ENCODE results near the gene ARL13B.
"Not testable (repeated sequence)": the region's sequence is repeated elsewhere in the genome, so short reads cannot be mapped to it uniquely, and the experiment has no call there.

Gene ARL13B

DNA sequence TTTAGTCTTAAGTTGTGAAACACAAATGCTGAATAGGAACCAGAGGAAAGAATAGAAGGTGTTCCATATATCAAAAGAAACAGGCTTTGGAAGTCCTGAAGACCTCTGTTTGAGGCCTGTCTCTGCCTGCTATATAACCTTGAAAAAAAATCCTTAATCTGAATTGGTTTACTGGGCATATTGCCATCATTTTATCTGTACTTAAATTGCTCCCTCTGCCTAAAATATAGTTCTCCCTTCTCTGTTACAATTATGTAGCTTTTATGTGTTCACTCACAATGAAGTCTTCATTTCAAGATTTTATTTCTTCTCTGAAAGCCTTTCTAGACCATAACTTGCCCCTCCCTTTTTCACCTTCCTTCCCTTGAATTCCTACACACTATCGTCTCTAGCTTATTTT is 21.2 kb downstream of the ARL13B start:
- no peak for DNase-seq (ENCODE audit: low read depth)

DNA sequence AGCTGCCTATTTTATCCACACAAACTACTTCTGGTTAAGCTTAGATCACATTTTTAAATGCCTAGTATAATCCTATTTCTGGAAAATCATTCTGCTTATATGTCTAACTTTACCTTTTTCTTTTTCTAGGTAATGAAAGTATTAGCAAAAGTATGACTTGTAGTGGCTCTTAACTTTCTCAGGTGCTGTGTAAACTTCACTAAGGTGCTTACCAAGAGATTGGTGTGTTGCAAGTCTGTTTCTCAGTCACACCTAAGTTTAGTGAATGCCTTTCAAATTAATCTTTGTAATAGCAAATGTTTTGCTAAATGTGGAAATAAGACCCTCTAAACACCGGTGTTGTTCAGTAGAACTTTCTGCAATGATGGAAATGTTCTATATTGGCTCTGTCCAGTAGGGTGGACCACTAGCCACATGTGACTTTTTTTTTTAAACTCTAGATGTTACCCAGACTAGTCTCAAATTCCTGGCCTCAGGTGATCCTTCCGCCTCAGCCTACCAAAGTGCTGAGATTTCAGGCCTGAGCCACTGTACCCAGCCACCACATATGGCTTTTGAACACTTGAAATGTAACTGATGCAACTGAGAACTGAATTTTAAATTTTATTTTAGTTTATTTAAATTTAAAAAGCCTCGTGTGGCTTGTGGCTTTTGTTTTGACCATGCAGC is 22.0 kb downstream of the ARL13B start:
- DNase-seq (ENCODE audit: low read depth) = no peak

DNA sequence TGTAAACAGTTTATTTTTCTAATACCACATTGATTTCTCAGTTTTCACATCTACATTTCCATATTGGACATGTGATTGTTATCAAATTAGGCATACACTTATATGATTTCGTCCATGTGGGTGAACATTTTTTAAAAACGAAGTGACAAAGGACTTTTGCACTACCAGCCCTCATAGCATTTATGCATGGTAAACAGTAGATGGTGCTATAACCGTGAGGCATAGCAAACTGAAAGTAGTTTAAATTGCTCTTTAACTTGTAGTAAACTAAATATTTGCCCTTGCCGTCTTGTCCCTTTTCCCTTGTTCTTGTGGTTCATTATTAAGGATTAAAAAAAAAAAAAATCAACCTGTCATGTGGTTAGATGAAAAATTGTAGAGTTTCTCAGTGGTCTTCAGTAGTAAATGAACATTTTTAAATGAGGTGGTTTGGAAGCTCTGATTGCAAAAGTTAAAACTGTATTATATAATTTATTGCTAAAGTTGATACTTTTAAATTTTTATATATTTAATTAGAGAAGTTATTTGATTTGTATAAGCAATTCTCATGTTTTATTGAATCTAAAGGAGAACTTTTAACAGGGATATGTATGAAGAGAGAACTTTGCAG is 24.5 kb downstream of the ARL13B start:
- peak; percentile 19 for DNase-seq (ENCODE audit: low read depth)

- DNase-seq (ENCODE audit: low read depth) = no peak
Observed at GRCh38 chr3:94008253-94008652, 28.3 kb downstream of the ARL13B start.

DNA sequence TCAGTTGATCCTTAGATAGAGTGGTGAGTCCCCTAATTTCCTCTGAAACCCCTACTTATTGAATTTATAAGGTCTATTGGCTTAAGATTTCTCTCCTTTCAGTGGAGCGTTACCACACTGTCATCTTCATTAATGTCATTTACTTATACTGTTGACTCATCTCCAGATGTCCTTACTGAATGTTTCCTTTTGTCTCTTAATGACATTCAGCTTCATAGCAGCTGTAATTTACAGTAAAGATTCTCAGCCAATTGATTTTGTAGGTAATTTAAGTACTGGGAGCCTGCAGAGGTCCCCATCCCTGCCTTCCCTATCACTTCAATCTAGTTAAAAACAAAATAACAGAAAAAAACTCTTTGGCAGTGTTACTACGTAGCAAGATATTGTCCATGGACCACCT is 29.7 kb downstream of the ARL13B start:
- no peak for DNase-seq (ENCODE audit: low read depth)

DNA sequence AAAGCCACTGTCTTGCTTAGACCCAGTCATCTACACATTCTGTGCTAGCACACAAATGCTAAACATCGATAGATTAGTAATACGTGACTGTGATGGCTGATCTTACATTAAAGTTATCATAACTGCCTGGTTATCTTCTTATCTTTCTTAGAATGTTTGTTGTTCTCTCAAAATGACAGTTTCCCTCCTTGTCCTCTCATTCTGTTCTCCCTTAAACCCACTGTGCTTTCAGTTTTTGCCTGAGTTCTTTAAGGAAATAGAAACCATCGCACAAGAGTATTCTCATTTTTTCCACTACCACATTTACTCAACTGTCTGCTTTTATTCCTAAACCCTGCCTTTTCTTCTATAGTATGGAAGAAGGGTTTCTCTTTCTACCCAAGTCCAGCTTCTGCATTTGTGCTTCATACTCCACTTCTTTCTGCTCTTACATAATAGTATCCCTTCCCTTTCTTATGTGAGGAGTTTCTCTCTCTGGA is 31.3 kb downstream of the ARL13B start:
- no peak for DNase-seq (ENCODE audit: low read depth)

- no peak for DNase-seq (ENCODE audit: low read depth)
Observed at GRCh38 chr3:94012185-94012584, 32.2 kb downstream of the ARL13B start.

- DNase-seq (ENCODE audit: low read depth) = no peak
Observed at GRCh38 chr3:94015025-94015424, 35.1 kb downstream of the ARL13B start.

GRCh38 chr3:94019659-94020058 is 39.7 kb downstream of the ARL13B start:
- no peak for DNase-seq (ENCODE audit: low read depth)

GRCh38 chr3:94020293-94020692 is 40.3 kb downstream of the ARL13B start:
- no peak for DNase-seq (ENCODE audit: low read depth)

DNA sequence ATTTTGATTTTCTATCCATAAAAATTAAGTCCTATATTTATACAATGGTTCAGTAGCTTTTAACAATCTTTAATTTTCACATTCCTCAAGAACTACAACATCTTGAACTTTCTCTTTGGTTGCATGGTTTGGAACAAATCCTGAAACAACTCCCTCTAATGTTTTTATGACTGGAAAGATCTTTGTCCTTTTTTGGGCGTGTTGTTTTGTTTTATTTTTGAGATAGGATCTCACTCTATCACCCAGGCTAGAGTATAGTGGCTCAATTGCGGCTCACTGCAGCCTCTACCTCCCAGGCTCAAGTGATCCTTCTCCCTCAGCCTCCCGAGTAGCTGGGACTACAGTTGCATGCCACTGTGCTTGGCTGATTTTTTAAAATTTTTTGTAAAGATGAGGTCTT is 44.4 kb downstream of the ARL13B start:
- DNase-seq (ENCODE audit: low read depth) = no peak

DNA sequence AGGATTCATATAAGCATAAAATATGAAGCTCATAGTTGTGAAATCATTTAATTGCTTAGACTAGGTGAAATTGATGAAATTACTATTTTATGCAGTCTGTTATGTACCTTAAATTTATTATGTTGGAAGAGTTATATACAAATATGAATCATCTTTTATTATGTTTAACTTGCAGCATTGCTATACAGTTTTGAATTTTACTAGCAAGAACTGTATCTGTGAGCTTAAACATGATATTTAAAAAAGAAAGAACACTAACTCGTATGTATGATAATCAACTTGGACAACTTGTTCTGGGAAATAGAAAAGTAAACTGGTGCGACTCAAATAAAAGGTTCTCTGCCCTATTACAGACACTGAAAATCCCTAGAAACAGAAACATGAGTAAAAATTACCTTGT is 46.7 kb downstream of the ARL13B start:
- DNase-seq (ENCODE audit: low read depth) = no peak

DNA sequence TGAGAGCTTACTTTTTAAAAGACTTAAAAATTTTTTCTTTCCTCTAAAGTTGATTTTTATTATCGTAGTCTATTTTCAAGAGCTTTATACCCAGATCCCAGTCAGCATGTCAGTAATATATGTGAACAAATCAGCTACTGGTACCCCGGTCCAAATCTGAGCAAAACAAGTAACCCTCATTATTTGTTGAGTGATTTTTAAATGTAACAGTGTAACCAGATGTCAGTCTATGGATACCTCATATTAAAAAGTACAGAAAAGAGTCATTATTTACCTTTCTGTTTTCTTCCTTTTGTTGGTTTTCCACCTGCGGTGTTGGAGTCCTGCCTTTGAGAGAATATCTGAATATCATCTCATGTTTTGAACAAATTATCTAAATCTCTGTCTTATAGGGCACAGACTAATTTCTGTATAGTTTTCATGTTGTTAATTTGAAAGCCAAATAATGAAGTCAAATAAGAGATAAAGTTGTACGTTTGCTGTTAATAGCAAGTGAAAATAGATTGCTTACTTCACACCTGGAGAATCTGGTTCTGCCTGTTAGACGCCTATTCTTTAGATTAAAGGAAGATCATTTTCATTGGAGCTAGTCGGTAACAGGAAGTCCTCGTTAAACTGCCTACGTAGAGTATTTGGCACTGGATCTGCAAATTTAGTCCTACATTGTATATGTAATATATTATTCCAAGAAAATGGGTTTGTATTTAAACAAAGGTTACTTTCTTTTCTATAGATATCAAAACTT is 48.3 kb downstream of the ARL13B start, which contains the start of gene STX19:
STX19 (minus strand) TSS at position 505 of the 745 bp plus-strand sequence. CDS start 13,328 bp downstream, outside the sequence.
- DNase-seq (ENCODE audit: low read depth) = no peak

- peak; percentile 35 for DNase-seq (ENCODE audit: low read depth)
Observed at GRCh38 chr3:94036909-94037507, 57.1 kb downstream of the ARL13B start.

DNA sequence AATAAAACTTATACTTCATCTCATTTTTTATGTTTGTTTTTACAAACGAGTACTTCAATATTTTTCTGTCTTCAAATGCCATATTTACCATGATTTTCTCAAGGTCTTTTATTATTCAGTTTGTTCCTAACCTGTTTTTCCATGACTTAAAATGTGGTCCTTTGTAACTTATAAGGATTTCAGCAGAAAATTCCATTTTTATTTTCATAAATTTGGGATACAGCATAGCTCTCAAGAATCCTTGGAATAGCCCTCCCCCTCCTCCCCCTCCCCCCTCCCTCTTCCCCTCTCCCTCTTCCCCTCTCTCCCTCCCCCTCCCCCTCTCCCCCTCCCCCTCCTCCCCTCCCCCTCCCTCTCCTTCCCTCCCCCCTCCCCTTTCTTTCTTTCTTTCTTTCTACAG is 63.3 kb downstream of the ARL13B start:
- no peak for DNase-seq (ENCODE audit: low read depth)

GRCh38 chr3:94044100-94044936 is 64.4 kb downstream of the ARL13B start:
- DNase-seq (ENCODE audit: low read depth) = not testable (repeated sequence)

DNA sequence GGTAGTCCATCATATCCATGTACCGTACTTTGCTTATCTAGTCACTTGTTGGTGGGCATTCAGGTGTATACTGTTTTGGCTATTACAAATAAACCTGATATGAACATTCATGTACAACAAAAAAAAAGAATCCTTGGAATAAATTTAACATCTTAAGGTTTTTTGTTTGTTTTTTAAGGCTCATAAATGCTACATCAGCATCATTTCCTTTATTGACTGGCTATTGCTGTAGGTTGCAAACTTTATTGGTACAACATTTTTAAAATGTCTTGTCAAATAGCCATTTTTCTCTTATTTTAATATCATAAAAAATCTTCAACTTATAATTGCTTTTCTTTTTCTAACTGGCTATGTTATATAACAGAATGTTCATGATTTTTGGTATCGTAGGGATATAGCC is 66.6 kb downstream of the ARL13B start:
- no peak for DNase-seq (ENCODE audit: low read depth)

GRCh38 chr3:94049267-94049666 is 69.3 kb downstream of the ARL13B start:
- DNase-seq (ENCODE audit: low read depth) = no peak

- no peak for DNase-seq (ENCODE audit: low read depth)
Observed at GRCh38 chr3:94050546-94050945, 70.6 kb downstream of the ARL13B start.

- no peak for DNase-seq (ENCODE audit: low read depth)
Observed at GRCh38 chr3:94061297-94061696, 81.3 kb downstream of the ARL13B start.

DNA sequence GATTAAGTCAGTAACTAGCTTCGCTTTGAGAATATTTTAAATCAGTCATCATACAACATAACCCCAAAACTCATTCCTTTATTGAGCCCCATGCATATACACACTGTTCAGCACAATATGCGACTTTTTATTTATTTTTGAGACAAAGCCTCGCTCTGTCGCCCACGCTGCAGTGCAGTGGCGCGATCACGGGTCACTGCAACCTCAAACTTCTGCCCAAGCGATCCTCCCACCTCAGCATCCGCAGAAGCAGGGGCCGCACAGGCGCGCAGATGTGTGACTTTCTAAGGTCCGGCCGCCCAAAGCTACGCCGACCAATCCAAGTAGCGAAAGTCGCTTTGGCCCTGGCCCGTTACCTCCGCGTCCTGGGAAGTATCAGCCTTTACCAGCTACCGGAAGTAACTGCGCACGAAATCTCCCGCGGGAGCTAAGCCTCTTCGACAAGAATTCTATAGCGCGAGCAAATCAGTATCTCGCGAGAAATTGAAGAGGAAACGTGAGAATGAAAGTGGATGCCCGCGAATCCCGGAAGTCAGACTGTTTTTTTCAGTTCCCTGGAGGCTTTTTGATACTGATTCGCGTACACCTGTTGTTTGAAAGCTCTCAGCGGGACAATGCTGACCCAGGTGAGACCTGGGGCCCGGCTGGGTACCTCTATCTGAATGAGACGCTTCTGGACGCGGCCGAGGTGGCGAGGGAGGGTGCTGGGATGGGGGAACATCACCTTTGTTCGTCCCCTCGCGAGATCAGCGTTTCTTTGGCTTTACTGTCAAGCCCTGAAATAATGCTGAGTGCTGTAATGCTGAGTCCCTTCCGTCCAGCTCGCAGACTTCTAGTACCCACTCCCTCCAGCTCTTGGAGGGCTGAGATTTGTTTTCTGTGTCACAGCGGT is 82.8 kb downstream of the ARL13B start, which contains the start of the genes DHFR2 and NSUN3:
DHFR2 (minus strand) TSS at position 404 of the 892 bp plus-strand sequence. CDS start 1,405 bp downstream, outside the sequence.
NSUN3 (plus strand) TSS at position 549 of the 892 bp plus-strand sequence; CDS start at position 615, 66 bp downstream.
- DNase-seq (ENCODE audit: low read depth) = peak; percentile 94
